Measurements from ENCODE around the gene TNFRSF8.

The TNFRSF8 gene

DNA sequence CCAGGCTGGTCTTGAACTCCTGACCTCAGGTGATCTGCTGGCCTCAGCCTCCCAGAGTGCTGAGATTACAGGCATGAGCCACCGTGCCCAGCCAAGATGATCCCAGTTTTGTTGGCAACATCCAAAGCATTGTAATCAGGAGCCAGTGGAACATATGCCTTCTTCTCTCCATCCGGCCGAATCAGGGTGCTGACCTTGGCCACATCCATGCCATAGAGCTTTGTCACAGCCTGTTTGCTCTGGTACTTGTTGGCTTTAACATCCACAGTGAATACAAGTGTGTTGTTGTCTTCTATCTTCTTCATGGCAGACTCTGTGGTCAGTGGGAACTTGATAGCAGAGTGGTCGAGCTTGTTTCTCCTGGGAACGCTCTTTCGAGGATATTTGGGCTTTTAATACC is 17.1 kb downstream of the TNFRSF8 start:
- TF ChIP-seq, protein P1, sequence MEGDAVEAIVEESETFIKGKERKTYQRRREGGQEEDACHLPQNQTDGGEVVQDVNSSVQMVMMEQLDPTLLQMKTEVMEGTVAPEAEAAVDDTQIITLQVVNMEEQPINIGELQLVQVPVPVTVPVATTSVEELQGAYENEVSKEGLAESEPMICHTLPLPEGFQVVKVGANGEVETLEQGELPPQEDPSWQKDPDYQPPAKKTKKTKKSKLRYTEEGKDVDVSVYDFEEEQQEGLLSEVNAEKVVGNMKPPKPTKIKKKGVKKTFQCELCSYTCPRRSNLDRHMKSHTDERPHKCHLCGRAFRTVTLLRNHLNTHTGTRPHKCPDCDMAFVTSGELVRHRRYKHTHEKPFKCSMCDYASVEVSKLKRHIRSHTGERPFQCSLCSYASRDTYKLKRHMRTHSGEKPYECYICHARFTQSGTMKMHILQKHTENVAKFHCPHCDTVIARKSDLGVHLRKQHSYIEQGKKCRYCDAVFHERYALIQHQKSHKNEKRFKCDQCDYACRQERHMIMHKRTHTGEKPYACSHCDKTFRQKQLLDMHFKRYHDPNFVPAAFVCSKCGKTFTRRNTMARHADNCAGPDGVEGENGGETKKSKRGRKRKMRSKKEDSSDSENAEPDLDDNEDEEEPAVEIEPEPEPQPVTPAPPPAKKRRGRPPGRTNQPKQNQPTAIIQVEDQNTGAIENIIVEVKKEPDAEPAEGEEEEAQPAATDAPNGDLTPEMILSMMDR (IDR thresholded peaks at IDR 0.05; ENCODE audit: low read depth, low read length, missing control alignments): no peak
- no peak overlapping the region for H3K4me3 ChIP-seq (replicated peaks; ENCODE audit: low read depth, low read length)
- DNase-seq (ENCODE audit: extremely low read depth, low read depth): no peak

DNA sequence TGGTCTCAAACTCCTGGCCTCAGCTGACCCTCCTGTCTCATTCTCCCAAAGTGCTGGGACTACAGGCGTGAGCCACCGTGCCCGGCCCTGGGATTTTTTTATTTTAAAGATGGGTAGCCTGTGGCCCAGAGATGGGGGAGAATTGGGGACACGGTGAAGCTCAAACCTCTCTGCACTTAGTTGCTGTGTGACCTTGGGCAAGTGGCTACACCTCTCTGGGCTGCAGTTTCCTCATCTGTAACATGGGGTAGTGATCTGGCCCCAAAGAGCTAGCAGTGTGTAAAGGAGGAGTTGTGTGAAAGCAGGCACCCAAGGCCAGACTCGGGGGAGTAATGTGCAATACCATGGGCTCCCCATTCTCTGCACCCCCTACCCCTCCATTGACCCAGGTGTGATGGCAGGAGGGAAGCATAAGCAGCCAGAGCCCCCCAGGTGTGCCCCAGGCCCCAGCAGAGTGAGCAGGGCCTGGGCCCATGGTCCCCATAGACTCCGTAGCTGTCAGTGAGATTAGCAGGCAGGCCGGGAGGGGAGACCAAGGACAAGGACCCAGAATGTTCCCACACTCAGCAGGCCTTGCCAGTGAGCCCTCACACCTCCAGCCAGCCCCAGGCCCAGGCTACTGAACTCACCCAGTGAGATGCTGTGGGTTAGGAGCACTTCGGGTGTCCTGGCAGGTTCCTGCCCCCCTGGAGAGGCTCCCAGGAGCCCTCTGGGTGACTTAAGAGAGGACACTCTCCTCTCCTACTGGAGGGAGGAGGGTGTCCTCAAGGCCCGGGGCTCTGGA is 17.9 kb downstream of the TNFRSF8 start:
- H3K4me3 ChIP-seq (replicated peaks; ENCODE audit: low read depth, low read length): no peak overlapping the region
- DNase-seq (ENCODE audit: extremely low read depth, low read depth): no peak
- TF ChIP-seq, protein P1 (IDR thresholded peaks at IDR 0.05; ENCODE audit: low read depth, low read length, missing control alignments): no peak

- TF ChIP-seq, protein P1 (IDR thresholded peaks at IDR 0.05; ENCODE audit: low read depth, low read length, missing control alignments): no peak
- H3K4me3 ChIP-seq (replicated peaks; ENCODE audit: low read depth, low read length): no peak overlapping the region
- DNase-seq (ENCODE audit: extremely low read depth, low read depth): no peak
Measured at GRCh38 chr1:12081648-12082396, 18.7 kb downstream of the TNFRSF8 start.

DNA sequence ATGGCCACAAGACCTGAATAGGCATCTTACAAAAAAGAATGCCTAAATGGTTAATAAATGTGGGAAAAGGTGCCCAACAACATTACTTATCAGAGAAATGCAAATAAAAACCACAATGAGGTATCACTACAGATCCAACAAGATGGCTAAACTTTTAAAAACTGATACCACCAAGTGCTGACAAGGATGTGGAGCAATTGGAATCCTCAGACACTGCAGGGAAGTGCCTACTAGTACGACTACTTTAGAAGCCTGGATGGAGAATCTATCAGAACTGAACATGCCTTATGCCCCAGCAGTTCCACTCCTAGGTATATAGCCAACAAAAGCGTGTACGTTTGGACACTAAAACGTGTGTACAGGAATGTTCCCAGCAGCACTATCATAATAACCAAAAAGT is 19.9 kb downstream of the TNFRSF8 start:
- DNase-seq (ENCODE audit: extremely low read depth, low read depth): no peak
- TF ChIP-seq, protein P1 (IDR thresholded peaks at IDR 0.05; ENCODE audit: low read depth, low read length, missing control alignments): no peak
- no peak overlapping the region for H3K4me3 ChIP-seq (replicated peaks; ENCODE audit: low read depth, low read length)

DNA sequence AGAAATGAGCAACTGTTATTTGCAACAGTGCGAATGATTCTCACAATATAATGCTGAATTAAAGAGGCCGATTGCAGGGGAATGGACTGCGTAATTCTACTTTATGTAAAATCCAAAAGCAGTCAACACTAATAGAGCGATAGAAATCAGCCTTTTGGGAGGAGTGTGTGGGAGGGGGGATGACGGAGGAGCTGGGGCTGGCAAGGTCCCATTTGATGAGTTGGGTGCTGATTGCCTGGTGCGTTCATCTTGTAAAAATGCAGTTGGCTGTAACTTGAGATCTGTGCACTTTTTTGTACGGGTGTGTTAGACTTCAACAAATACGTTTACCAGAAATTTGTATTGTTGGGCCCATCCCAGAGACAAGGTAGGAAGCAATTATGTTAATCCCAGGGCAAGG is 20.7 kb downstream of the TNFRSF8 start:
- H3K4me3 ChIP-seq (replicated peaks; ENCODE audit: low read depth, low read length): no peak overlapping the region
- TF ChIP-seq, protein P1 (IDR thresholded peaks at IDR 0.05; ENCODE audit: low read depth, low read length, missing control alignments): no peak
- no peak for DNase-seq (ENCODE audit: extremely low read depth, low read depth)

DNA sequence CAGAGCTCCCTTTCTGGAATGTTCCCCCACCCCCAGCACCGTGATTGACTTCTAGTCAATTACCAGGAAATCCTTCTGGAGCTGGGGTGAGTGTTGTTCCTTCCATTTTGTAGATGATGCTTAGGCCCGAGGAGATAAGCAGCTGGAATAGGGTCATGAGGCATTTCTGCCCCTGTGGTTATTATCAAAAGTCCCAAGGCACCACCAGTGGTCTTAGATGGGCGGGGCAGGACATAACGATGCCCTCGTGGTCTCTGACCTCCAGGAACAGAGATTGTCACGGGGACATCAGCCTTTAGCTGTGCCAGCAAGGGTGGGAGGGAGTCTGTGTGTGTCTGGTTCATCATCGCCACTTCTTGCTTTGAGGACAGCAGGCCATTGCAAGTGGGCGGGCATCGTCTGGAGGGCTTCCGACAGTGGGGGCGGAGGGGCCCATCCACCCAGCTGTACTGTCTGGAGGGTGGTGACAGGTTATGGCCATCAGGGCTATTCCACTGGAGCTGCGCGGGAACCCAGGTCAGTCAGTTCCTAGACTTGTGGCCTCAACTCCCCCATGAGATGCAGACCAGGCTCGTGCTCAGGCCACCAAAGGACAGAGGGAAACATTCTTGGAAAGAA is 22.6 kb downstream of the TNFRSF8 start:
- no peak for DNase-seq (ENCODE audit: extremely low read depth, low read depth)
- TF ChIP-seq, protein P1 (IDR thresholded peaks at IDR 0.05; ENCODE audit: low read depth, low read length, missing control alignments): no peak
- no peak overlapping the region for H3K4me3 ChIP-seq (replicated peaks; ENCODE audit: low read depth, low read length)

Data from HFF-Myc (cell line).